ENCODE measurements around the gene SENP8. TPM values are rescaled to one million over a fixed set of nuclear protein-coding genes. Genes with fewer than 3 reads are reported as not detected.
"Not testable (repeated sequence)": the region's sequence is repeated elsewhere in the genome, so short reads cannot be mapped to it uniquely, and the experiment has no call there.

Gene SENP8
- polyA plus RNA-seq, 3 donors, result 6.1 to 7.0 (median 6.3) TPM

- DNase-seq (ENCODE audit: extremely low read depth in 1 of 11, low read depth in 9 of 11, low spot score in 4 of 11), result no peak
Measured at GRCh38 chr15:72168808-72169190, 50.6 kb downstream of the SENP8 start.

DNA sequence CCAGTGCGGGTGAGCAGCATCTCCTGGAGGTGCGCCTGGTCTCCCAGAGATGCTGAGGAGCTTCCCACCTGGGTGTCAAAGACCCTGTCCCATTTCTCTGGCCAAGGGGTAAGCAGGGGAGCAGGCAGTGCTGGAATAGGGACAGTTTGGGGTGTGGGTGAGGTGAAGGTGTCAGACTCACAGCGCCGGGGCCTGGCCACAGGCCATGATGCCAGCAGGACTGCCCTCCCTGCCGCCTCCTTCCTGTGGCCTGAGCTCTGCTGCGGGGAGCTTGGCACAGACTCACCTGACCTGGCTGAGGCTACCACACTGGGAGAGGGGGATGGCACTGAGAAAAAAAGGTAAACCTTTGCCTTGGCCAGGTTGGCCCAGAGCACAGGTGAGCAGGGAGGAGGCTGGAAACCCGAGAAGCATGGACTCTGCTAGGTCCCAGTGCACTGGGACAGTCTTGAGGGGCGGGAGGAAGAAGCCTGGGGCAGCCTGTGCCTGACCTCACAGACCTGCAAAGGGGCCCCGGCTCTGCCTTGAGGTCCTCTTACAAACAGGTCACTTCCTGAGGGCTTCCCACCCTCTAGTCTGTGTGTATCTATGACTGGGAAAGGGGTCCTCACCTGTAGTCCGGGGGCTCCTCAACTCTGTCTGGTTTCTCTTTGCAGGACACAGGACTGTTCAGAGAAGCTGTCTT lies 51.2 kb downstream of the SENP8 start:
- DNase-seq (ENCODE audit: extremely low read depth in 1 of 11, low read depth in 9 of 11, low spot score in 4 of 11), result no peak

DNA sequence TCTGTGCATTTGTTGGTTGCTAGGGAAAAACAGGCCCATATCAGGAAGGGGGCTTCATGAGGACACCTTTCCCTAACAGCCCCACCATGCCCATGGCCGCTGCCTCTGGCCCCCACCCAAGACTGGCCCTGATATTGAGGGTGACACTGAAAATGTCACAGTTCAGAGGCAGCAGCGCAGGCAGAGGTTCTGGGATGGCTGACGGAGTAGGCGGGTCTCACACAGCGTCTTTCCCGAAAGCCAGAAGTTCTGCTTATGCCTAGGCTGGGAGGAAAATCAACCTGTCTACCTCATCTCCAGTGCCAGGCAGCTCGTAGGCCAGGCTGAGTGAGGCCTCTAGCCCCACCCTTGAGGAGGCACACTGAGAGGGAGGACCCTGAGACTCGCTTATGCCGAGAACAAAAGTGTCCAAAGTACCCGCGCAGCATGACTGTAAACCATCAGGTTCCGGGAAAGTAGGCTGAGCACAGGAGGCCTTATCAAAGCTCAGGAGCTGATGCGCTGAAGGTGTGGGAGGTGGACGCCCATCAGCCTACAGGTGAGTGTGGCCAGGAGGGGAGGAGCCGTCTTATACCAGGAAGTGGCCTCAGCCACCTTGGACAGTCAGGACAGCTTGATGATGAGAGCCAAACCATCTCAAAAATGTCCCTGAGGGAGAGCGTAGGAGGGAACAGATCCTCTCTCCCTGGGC lies 51.9 kb downstream of the SENP8 start:
- DNase-seq (ENCODE audit: extremely low read depth in 1 of 11, low read depth in 9 of 11, low spot score in 4 of 11), result no peak

- DNase-seq (ENCODE audit: extremely low read depth in 1 of 11, low read depth in 9 of 11, low spot score in 4 of 11), result no peak
Measured at GRCh38 chr15:72170691-72171090, 52.5 kb downstream of the SENP8 start.

DNA sequence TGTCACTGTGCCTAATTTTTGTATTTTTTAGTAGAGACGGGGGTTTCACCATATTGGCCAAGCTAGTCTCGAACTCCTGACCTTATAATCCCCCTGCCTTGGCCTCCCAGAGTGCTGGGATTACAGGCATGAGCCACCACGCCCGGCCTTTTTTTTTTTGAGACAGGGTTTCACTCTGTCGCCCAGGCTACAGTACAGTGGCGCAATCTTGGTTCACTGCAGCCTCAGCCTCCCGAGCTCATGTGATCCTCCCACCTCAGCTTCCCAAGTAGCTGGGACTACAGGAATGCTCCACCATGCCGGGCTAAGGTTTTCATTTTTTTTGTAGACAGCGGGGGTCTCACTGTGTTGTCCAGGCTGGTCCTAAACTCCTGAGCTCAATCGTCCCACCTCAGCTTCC lies 53.8 kb downstream of the SENP8 start:
- not testable (repeated sequence) for DNase-seq (ENCODE audit: extremely low read depth in 1 of 11, low read depth in 9 of 11, low spot score in 4 of 11)

DNA sequence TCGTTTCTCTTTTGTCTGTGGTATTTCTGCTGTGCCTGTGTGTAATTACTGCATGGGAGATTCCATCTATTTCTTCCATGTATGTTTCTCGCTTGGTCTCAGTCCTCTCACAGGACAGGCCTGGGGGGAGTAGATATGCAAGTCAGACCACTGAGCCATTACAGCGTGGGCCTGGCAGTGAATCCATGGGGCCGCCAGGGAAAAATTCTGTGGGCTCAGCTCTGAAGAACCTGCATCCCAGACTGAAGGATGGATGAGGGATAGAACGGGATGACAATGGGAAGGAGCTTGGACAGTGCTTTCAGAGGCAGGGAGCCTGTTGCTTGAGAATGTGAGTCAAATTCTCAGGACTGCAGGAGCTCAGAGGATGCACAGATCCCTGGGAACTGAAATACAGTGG lies 54.6 kb downstream of the SENP8 start:
- no peak for DNase-seq (ENCODE audit: extremely low read depth in 1 of 11, low read depth in 9 of 11, low spot score in 4 of 11)

DNA sequence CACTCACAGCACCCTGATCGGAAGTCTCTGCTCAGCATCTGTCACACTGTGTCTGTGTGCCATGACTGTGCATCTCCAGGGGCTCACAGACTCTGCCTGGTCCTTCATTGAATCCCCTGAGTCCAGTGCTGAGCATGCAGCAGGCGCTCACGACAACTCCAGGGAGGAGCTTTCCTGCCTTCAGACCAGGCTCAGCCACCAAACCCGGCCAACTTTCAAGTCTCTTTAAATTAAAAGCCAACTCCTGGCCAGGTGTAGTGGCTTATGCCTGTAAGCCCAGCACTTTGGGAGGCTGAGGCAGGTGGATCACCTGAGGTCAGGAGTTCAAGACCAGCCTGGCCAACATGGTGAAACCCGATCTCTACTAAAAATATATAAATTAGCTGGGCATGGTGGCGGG lies 55.2 kb downstream of the SENP8 start:
- DNase-seq (ENCODE audit: extremely low read depth in 1 of 11, low read depth in 9 of 11, low spot score in 4 of 11), result no peak

- no peak for DNase-seq (ENCODE audit: extremely low read depth in 1 of 11, low read depth in 9 of 11, low spot score in 4 of 11)
Measured at GRCh38 chr15:72173864-72174550, 55.8 kb downstream of the SENP8 start.

DNA sequence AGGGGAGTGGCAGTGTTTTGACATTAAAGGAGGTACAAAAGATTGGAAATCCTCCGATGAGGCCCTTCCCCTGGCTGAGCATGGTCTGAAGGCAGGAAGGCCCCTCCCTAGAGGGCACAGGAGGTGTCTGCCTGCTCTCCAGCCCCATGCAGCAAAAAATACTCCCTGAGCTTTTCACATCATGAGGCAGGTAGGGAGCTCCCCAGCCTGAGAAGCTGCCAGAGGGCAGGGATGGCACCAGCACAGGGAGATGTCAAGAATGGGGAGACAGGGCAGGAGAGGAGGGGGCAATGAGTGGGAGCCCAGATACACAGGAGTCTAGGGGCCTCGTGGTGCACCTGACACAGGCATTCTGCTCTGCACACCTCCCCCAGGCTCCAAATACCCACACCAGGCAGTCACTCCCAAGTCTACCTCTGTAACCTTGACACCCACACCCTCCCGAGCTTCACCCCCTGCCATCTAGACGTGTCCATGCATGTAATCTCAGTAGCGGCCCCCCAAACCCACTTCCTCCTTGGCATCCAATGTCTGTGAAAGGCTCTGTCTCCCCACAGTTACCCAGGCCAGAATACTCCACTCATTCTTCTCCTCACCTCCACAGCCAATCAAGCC lies 56.5 kb downstream of the SENP8 start:
- no peak for DNase-seq (ENCODE audit: extremely low read depth in 1 of 11, low read depth in 9 of 11, low spot score in 4 of 11)

GRCh38 chr15:72175186-72176044 lies 57.2 kb downstream of the SENP8 start:
- DNase-seq (ENCODE audit: extremely low read depth in 1 of 11, low read depth in 9 of 11, low spot score in 4 of 11), result no peak

DNA sequence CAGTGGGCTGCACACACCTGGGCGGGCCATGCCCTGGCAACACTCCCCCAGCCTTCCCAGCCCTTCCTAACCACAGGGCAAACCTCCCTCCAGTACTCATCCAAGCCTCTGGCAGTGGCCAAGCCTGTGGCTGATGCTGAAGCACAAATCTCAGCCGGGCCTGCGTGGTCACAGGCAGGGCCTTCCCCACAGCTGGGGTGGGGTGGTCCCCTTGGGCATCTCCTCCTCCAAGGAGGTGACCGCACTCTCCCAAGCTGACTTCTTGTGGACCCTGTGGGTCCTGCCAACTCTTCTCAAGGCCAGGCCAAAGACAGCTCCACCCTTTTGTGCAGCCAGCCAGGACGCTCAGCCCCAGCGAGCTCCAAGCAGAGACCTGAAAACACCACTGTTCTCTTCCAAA lies 58.0 kb downstream of the SENP8 start:
- DNase-seq (ENCODE audit: extremely low read depth in 1 of 11, low read depth in 9 of 11, low spot score in 4 of 11), result no peak

DNA sequence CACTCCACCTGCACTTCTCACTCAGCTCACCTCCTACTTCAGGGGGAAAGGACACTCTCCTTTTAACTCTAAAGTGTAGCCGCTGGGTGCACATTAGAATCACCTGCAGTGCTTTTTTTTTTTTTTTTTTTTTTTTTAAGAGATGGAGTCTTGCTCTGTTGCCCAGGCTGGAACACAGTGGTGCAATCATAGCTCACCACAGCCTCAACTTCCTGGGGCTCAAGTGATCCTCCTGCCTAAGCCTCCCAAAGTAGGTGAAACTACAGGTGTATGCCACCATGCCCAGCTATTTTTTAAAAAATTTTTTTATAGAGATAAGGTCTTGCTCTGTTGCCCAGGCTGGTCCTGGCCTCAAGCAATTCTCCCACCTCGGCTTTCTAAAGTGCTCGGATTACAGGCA lies 58.5 kb downstream of the SENP8 start:
- DNase-seq (ENCODE audit: extremely low read depth in 1 of 11, low read depth in 9 of 11, low spot score in 4 of 11), result no peak

- DNase-seq (ENCODE audit: extremely low read depth in 1 of 11, low read depth in 9 of 11, low spot score in 4 of 11), result no peak
Measured at GRCh38 chr15:72178976-72179585, 60.9 kb downstream of the SENP8 start.

DNA sequence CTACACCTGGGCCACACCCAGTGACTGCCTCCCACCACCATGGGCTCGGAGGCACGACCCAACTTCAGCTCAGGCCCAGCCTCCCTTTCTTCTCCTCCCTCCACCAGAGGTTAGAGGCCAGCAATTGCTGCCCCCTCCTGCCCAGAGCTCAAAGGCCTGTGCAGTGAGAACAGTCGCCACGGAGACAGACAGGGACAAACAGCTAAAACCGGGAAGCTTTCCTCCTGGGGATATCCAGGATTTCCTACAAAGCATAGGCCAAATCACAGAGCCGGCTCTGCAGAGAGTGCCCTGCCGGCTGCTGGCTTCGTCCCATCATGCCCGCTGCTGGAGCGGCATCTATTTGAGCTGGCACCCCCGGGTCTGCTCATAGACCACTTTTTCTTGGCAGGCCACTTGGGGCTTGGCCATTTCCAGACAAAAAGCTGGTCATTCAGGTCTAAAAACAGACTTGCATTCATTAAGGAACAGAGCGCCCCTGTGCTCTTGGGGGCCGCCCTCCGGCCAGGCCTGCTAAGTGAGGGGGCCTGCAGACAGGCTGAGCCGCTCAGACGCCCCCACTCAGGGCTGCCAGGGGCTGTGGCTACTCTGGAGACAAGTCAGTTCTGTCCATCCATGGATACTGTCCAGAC lies 61.9 kb downstream of the SENP8 start:
- DNase-seq (ENCODE audit: extremely low read depth in 1 of 11, low read depth in 9 of 11, low spot score in 4 of 11), result peak in 1 of 11 donors; percentile 38

GRCh38 chr15:72180761-72181324 lies 62.6 kb downstream of the SENP8 start:
- no peak for DNase-seq (ENCODE audit: extremely low read depth in 1 of 11, low read depth in 9 of 11, low spot score in 4 of 11)

- DNase-seq (ENCODE audit: extremely low read depth in 1 of 11, low read depth in 9 of 11, low spot score in 4 of 11), result no peak
Measured at GRCh38 chr15:72182244-72182643, 64.0 kb downstream of the SENP8 start.

- no peak for DNase-seq (ENCODE audit: extremely low read depth in 1 of 11, low read depth in 9 of 11, low spot score in 4 of 11)
Measured at GRCh38 chr15:72182673-72183072, 64.5 kb downstream of the SENP8 start.

DNA sequence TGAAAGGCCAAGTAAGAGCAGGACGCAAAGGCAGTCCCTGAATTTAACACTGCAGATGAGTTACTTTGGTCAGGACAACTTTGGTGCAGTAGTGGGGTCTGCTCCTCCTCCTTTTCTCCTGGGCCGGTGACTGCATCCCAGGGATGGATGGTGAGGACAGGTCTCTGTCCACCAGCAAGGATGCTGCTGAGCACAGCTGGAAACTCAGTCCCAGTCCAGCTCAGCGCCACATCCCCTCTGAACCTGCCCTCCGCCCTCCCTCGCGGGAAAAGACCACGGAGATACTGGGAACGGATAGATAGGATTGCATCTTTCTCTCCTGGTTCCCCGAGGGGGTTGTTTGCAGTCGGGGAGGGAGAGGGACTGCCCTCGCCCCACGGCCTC lies 65.6 kb downstream of the SENP8 start:
- DNase-seq (ENCODE audit: extremely low read depth in 1 of 11, low read depth in 9 of 11, low spot score in 4 of 11), result no peak

Data from renal cortex interstitium (tissue), 11 donors.